Neural crest cell (in vitro differentiated cells): Measurements from ENCODE around the gene RAB4A. TPM values are rescaled to one million over a fixed set of nuclear protein-coding genes. Genes with fewer than 3 reads are reported as not detected.
"Not testable (repeated sequence)": the region's sequence is repeated elsewhere in the genome, so short reads cannot be mapped to it uniquely, and the experiment has no call there.

Source experiments
- DNase-seq: peaks from one replicate; pipeline ENCODE4 v3.0.0; 2021; ENCODE audit warnings: low read depth, mixed read lengths, low spot score
- H3K27ac Mint-ChIP-seq: one replicate; pipeline ENCODE4 v1.8.0; 2021; ENCODE audit warnings: mild to moderate bottlenecking, mixed read lengths; ENCODE audit not compliant: unreplicated experiment
- H3K27me3 Mint-ChIP-seq: 2 replicates; pipeline ENCODE4 v1.8.0; 2021; ENCODE audit warnings: low read depth, mild to moderate bottlenecking, mixed read lengths
- H3K36me3 Mint-ChIP-seq: 2 replicates; pipeline ENCODE4 v1.8.0; 2021; ENCODE audit warnings: low read depth, mild to moderate bottlenecking, mixed read lengths
- H3K4me1 Mint-ChIP-seq: 2 replicates; pipeline ENCODE4 v1.8.0; 2021; ENCODE audit warnings: mixed read lengths
- H3K4me3 Mint-ChIP-seq: one replicate; pipeline ENCODE4 v1.8.0; 2021; ENCODE audit warnings: mild to moderate bottlenecking, mixed read lengths
- H3K9me3 Mint-ChIP-seq: 2 replicates; pipeline ENCODE4 v1.8.0; 2021; ENCODE audit warnings: mixed read lengths
- total RNA-seq: library from RNA; stranded (reverse); gene quantifications from 2 replicates; pipeline ENCODE4 v1.2.1, GENCODE V29; 2021
- TF ChIP-seq, protein P1 (sequence below): fragments of 200-600 bp; sonication (generic); conservative IDR thresholded peaks from 2 replicates; pipeline ENCODE4 v1.5.0; 2021; ENCODE audit warnings: antibody characterized with exemption, mild to moderate bottlenecking

The RAB4A gene
- total RNA-seq, 1 donor from 2014 or later = 69.0 TPM

DNA sequence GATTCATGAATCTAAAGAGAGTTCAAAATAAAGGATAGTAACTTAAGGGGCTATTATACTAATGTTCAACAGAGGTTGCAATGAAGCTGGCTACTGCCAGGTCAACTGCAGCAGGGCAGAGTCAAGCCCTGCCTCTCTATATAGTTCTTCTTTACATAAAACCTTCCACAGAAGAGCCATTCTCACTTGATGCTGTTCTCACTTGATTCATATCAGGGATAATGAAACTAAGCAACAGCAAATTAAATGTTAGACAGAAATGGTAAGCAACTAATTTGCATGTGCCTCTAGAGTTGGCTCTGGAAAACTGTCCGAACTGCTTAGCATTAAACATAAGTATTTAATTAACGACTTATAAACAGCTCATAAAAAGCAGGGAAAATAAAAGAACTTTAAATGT lies 54.5 kb downstream of the RAB4A start:
- Mint-ChIP-seq H3K4me3 (no peak overlapping the region), H3K36me3 (peaks cover 17% of the 10 kb centered on the region), H3K27me3 (no peaks in the 10 kb centered on the region), H3K4me1 (peaks cover 15% of the 10 kb centered on the region), H3K9me3 (no peaks in the 10 kb centered on the region), H3K27ac (no peak overlapping the region)
- TF ChIP-seq, protein P1, sequence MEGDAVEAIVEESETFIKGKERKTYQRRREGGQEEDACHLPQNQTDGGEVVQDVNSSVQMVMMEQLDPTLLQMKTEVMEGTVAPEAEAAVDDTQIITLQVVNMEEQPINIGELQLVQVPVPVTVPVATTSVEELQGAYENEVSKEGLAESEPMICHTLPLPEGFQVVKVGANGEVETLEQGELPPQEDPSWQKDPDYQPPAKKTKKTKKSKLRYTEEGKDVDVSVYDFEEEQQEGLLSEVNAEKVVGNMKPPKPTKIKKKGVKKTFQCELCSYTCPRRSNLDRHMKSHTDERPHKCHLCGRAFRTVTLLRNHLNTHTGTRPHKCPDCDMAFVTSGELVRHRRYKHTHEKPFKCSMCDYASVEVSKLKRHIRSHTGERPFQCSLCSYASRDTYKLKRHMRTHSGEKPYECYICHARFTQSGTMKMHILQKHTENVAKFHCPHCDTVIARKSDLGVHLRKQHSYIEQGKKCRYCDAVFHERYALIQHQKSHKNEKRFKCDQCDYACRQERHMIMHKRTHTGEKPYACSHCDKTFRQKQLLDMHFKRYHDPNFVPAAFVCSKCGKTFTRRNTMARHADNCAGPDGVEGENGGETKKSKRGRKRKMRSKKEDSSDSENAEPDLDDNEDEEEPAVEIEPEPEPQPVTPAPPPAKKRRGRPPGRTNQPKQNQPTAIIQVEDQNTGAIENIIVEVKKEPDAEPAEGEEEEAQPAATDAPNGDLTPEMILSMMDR = no peak
- no peak for DNase-seq

DNA sequence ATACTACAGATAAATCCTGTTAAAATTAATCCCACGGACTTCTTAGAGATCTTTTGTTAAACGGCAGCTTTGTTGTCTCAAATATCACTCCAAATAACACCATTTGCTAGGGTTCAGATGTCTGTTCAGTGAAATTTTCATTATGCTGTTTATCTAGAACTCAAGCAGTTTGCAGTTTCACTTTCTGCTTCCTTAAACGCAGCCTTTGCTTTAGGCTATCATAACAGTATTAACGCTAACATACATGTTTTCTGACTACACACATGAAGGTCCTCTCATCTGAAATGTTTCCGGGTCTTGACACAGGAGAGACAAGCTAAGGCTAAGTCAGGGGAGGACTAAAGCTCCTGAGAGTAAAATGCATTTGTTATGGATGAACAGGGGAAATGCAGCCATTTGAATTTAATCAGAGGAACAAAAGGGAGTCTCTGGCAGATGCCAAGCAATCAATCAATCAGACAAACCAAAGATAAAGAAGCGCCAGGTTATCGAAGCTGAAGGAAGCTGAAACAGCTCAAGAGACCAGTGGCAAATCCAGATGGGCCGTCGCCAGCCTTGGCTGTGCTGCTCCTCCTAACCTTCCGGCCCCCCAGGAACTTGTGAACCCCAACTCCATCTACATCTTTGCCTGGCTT lies 55.1 kb downstream of the RAB4A start:
- peak overlapping the region; percentile 88 for H3K27ac Mint-ChIP-seq
- no peak for DNase-seq
- H3K4me1 Mint-ChIP-seq = peaks cover 15% of the 10 kb centered on the region
- TF ChIP-seq, protein P1 = no peak
- no peaks in the 10 kb centered on the region for H3K9me3 Mint-ChIP-seq
- H3K4me3 Mint-ChIP-seq = no peak overlapping the region
- H3K27me3 Mint-ChIP-seq = no peaks in the 10 kb centered on the region
- H3K36me3 Mint-ChIP-seq = peaks cover 17% of the 10 kb centered on the region

DNA sequence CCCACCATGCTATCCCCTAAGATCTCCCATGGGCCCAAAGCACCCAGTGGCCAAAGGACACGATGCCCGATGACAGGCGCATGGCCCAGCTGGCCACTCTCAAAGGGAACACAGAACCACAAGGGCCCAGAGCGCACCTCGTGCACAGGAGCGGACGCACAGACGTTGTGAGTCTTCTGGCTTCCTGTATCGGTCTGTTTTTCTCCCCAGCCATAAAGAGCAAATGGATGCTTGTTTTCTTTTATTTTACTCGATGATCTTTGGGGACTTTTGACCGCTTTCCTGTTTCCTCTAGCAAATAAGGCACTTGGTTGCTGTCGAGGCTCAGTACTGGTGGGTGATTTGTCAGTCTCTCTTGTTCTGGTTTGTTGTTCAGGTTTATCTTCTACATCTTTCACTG lies 55.7 kb downstream of the RAB4A start:
- no peak for DNase-seq
- H3K4me3 Mint-ChIP-seq = no peak overlapping the region
- no peaks in the 10 kb centered on the region for H3K9me3 Mint-ChIP-seq

DNA sequence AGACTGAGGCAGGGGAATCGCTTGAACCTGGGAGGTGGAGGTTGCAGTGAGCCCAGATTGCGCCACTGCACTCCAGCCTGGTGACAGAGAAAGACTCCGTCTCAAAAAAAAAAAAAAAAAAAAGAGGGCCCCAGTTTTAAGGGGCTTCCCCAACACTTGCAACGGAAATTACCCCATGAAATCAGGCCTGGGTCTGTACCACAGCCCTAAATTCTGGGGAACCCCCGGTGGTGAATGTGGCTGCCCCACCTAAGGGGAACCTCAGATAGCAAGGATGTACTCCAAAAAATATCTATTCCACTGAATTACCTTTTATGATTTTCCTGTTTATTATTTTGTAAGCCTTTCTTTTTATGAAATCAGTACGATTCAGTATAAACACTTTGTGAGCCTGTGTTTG lies 56.9 kb downstream of the RAB4A start:
- not testable (repeated sequence) for H3K4me3 Mint-ChIP-seq, H3K9me3 Mint-ChIP-seq, H3K27me3 Mint-ChIP-seq, H3K27ac Mint-ChIP-seq, DNase-seq
- Mint-ChIP-seq H3K4me1 (peaks cover 15% of the 10 kb centered on the region), H3K36me3 (peaks cover 19% of the 10 kb centered on the region)

More for the DNA sequence above, 55.7 kb downstream of the RAB4A start:
- Mint-ChIP-seq H3K4me1 (peaks cover 15% of the 10 kb centered on the region), H3K27ac (peak overlapping the region; percentile 88), H3K36me3 (peaks cover 19% of the 10 kb centered on the region), H3K27me3 (no peaks in the 10 kb centered on the region)
- TF ChIP-seq, protein P1 = no peak

DNA sequence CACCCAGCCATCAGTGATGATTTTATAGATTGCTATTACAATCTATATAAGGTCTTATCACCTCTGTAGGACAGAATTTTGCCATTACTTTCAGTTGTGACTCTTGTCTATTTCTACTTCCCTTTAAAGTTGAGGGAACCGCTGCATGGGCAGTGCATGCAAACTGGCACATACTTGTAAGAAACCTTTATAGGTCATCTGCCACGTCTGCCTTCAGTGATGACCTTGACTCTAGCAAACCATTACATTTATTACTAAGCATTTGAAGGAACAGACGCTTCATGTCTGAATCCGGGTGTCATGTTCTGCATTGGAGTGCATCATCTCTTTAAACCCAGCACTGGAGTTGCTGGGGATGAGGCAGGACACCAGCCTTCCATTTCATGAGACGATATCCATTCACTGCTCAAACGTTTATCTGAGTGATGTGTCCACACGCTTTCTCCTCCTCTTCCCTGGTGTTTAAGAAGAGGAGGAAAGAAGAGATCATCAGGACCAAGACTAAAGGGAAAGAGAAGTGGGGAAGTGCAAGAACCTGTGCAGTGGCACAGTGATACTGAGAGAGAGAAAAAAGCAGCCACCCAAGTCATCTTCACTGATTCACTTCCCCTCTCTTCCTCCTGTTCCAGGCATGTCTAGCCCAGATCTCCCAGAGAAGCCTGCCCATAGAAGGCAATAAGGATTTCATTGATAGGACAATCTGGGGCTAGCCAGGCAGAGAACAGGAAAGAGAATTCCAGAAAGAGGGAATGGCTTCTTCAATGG lies 57.9 kb downstream of the RAB4A start:
- TF ChIP-seq, protein P1 = no peak
- DNase-seq = no peak
- Mint-ChIP-seq H3K27me3 (no peaks in the 10 kb centered on the region), H3K27ac (peak overlapping the region; percentile 58), H3K9me3 (no peaks in the 10 kb centered on the region), H3K4me3 (no peak overlapping the region), H3K4me1 (peaks cover 15% of the 10 kb centered on the region), H3K36me3 (peaks cover 22% of the 10 kb centered on the region)

DNA sequence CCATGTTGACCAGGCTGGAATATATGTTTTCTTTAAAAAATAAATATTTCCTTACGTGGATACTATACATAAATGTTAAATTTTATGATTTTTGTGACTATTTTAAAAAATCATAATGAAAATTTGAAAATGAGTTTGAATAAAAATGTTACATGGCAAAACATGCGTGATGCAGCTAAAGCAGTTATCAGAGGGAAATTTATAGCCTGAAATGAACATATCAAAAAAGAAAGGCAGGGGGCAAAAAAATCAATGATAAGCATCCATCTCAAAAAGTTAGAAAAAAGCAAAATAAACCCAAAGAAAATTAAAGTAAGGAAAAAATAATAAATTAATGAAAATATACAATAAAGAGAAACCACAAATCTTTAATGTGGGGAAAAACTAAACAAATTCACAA lies 63.4 kb downstream of the RAB4A start:
- Mint-ChIP-seq H3K27ac (no peak overlapping the region), H3K9me3 (no peaks in the 10 kb centered on the region), H3K4me1 (peaks cover 17% of the 10 kb centered on the region), H3K36me3 (peaks cover 18% of the 10 kb centered on the region), H3K27me3 (no peaks in the 10 kb centered on the region), H3K4me3 (no peak overlapping the region)
- TF ChIP-seq, protein P1 = no peak
- DNase-seq = no peak
